Measurements from ENCODE around the gene FLOT1.
"Not testable (repeated sequence)": the region's sequence is repeated elsewhere in the genome, so short reads cannot be mapped to it uniquely, and the experiment has no call there.

The FLOT1 gene

GRCh38 chr6:30723159-30723842 is 19.2 kb downstream of the FLOT1 start:
- not testable (repeated sequence) for DNase-seq (ENCODE audit: low spot score)

GRCh38 chr6:30722280-30723112 is 20.0 kb downstream of the FLOT1 start:
- DNase-seq (ENCODE audit: low spot score) = peak; percentile 33

- DNase-seq (ENCODE audit: low spot score) = not testable (repeated sequence)
Observed at GRCh38 chr6:30722025-30722279, 20.5 kb downstream of the FLOT1 start.

GRCh38 chr6:30721198-30722024 is 21.1 kb downstream of the FLOT1 start:
- DNase-seq (ENCODE audit: low spot score) = peak; percentile 50

GRCh38 chr6:30720738-30721197 is 21.7 kb downstream of the FLOT1 start:
- DNase-seq (ENCODE audit: low spot score) = peak; percentile 39

- peak; percentile 83 for DNase-seq (ENCODE audit: low spot score)
Observed at GRCh38 chr6:30719791-30720737, 22.4 kb downstream of the FLOT1 start, which contains the start of gene TUBB. Gene TUBB, plus strand, starts transcription at chr6:30720352. Its CDS starts 155 bp downstream, at chr6:30720507.

GRCh38 chr6:30719356-30719755 is 23.1 kb downstream of the FLOT1 start:
- no peak for DNase-seq (ENCODE audit: low spot score)

- DNase-seq (ENCODE audit: low spot score) = not testable (repeated sequence)
Observed at GRCh38 chr6:30717845-30718720, 24.4 kb downstream of the FLOT1 start.

GRCh38 chr6:30717129-30717844 is 25.2 kb downstream of the FLOT1 start, which contains the start of gene MDC1:
Gene MDC1, minus strand, starts transcription at chr6:30717281. Its CDS starts 2,106 bp downstream, at chr6:30715175.
- DNase-seq (ENCODE audit: low spot score) = peak; percentile 84

- no peak for DNase-seq (ENCODE audit: low spot score)
Observed at GRCh38 chr6:30716879-30717128, 25.7 kb downstream of the FLOT1 start.

- DNase-seq (ENCODE audit: low spot score) = no peak
Observed at GRCh38 chr6:30714263-30714662, 28.2 kb downstream of the FLOT1 start.

- no peak for DNase-seq (ENCODE audit: low spot score)
Observed at GRCh38 chr6:30712441-30712945, 30.0 kb downstream of the FLOT1 start.

GRCh38 chr6:30711758-30712380 is 30.6 kb downstream of the FLOT1 start:
- no peak for DNase-seq (ENCODE audit: low spot score)

GRCh38 chr6:30709101-30709868 is 33.2 kb downstream of the FLOT1 start:
- DNase-seq (ENCODE audit: low spot score) = no peak

GRCh38 chr6:30707281-30707850 is 35.1 kb downstream of the FLOT1 start:
- DNase-seq (ENCODE audit: low spot score) = no peak

- DNase-seq (ENCODE audit: low spot score) = no peak
Observed at GRCh38 chr6:30705620-30706019, 36.9 kb downstream of the FLOT1 start.

- no peak for DNase-seq (ENCODE audit: low spot score)
Observed at GRCh38 chr6:30703821-30704220, 38.7 kb downstream of the FLOT1 start.

GRCh38 chr6:30703011-30703410 is 39.5 kb downstream of the FLOT1 start:
- DNase-seq (ENCODE audit: low spot score) = no peak

Measured in HuH-7.5 (cell line).